ENCODE data around the gene LAGE3.

The LAGE3 gene

GRCh38 chrX:154484255-154485149, 5.4 kb upstream of the LAGE3 start:
- no peak overlapping the region for H4K8ac ChIP-seq (ENCODE audit: low read depth, low read length)
- H3K23ac ChIP-seq (ENCODE audit: low read depth, low read length, poor library complexity), result no peak overlapping the region
- H3K14ac ChIP-seq (ENCODE audit: low read length), result no peak overlapping the region
- no peak overlapping the region for H2AK5ac ChIP-seq (ENCODE audit: low read depth, low read length)
- H2BK120ac ChIP-seq (ENCODE audit: low read depth, low read length), result no peak overlapping the region
- peak overlapping the region; percentile 44 for H3K9ac ChIP-seq (ENCODE audit: low read depth, low read length, poor library complexity)
- H3K9me3 ChIP-seq (replicated peaks in 1 of 2; ENCODE audit: control insufficient read depth in 2 of 2, insufficient read depth in 1 of 2, low read depth in 1 of 2, low read length in 2 of 2), result no peaks in the 10 kb centered on the region
- no CpG with 5 or more reads among the region's 16 CpGs for WGBS, 2 donors (ENCODE audit: extremely low coverage in 2 of 2, insufficient read length in 2 of 2, insufficient replicate concordance in 1 of 2)
- no peak overlapping the region for H4K91ac ChIP-seq (ENCODE audit: low read depth, low read length, poor library complexity)
- DNase-seq (ENCODE audit: low spot score), result no peak
- no peak overlapping the region for H2BK15ac ChIP-seq (ENCODE audit: low read length)
- no peak overlapping the region for H2BK12ac ChIP-seq (ENCODE audit: low read length)
- H3K36me3 ChIP-seq (replicated peaks in 1 of 2; ENCODE audit: control insufficient read depth in 2 of 2, insufficient read depth in 2 of 2, low read length in 2 of 2), result peaks cover 3 to 8% of the 10 kb centered on the region in 2 donors
- H3K27ac ChIP-seq (replicated peaks; ENCODE audit: low read length), result no peak overlapping the region
- H3K4me1 ChIP-seq (ENCODE audit: control insufficient read depth in 2 of 2, insufficient read depth in 1 of 2, low read depth in 1 of 2, low read length in 2 of 2), result peaks cover 0 to under 1% of the 10 kb centered on the region in 2 donors
- no peak overlapping the region for H3K4me2 ChIP-seq (ENCODE audit: insufficient read depth, low read length, poor library complexity, severe bottlenecking)
- H3K18ac ChIP-seq (ENCODE audit: low read length), result no peak overlapping the region
- H3K27me3 ChIP-seq (ENCODE audit: control insufficient read depth in 3 of 3, insufficient read depth in 3 of 3, low read depth in 1 of 3, low read length in 3 of 3), result peaks cover 0 to 10% (median 0%) of the 10 kb centered on the region in 3 experiments
- H3K4me3 ChIP-seq (ENCODE audit: low read length in 2 of 2), result no peak overlapping the region
- H3K4ac ChIP-seq (ENCODE audit: low read length), result no peak overlapping the region
- H3K79me1 ChIP-seq (ENCODE audit: low read depth, low read length), result peaks cover 7% of the 10 kb centered on the region
- H2AFZ ChIP-seq (ENCODE audit: low read length), result no peak overlapping the region
- H2BK5ac ChIP-seq (ENCODE audit: low read length), result no peak overlapping the region

- H3K23ac ChIP-seq (ENCODE audit: low read depth, low read length, poor library complexity), result no peak overlapping the region
- no peak for DNase-seq (ENCODE audit: low spot score)
- H3K27ac ChIP-seq (replicated peaks; ENCODE audit: low read length), result no peak overlapping the region
- H3K79me1 ChIP-seq (ENCODE audit: low read depth, low read length), result peaks cover 8% of the 10 kb centered on the region
- WGBS, 2 donors (ENCODE audit: extremely low coverage in 2 of 2, insufficient read length in 2 of 2, insufficient replicate concordance in 1 of 2), result no CpG with 5 or more reads among the region's 7 CpGs
- H2BK12ac ChIP-seq (ENCODE audit: low read length), result no peak overlapping the region
- no peak overlapping the region for H3K4ac ChIP-seq (ENCODE audit: low read length)
- no peak overlapping the region for H3K4me2 ChIP-seq (ENCODE audit: insufficient read depth, low read length, poor library complexity, severe bottlenecking)
- H2BK15ac ChIP-seq (ENCODE audit: low read length), result no peak overlapping the region
- no peak overlapping the region for H2AK5ac ChIP-seq (ENCODE audit: low read depth, low read length)
- H2BK120ac ChIP-seq (ENCODE audit: low read depth, low read length), result no peak overlapping the region
- H3K4me1 ChIP-seq (ENCODE audit: control insufficient read depth in 2 of 2, insufficient read depth in 1 of 2, low read depth in 1 of 2, low read length in 2 of 2), result peaks cover 0 to under 1% of the 10 kb centered on the region in 2 donors
- no peak overlapping the region for H3K18ac ChIP-seq (ENCODE audit: low read length)
- no peak overlapping the region for H2BK5ac ChIP-seq (ENCODE audit: low read length)
- H3K27me3 ChIP-seq (ENCODE audit: control insufficient read depth in 3 of 3, insufficient read depth in 3 of 3, low read depth in 1 of 3, low read length in 3 of 3), result peaks cover 0 to 10% (median 0%) of the 10 kb centered on the region in 3 experiments
- peaks cover 3 to 8% of the 10 kb centered on the region in 2 donors for H3K36me3 ChIP-seq (replicated peaks in 1 of 2; ENCODE audit: control insufficient read depth in 2 of 2, insufficient read depth in 2 of 2, low read length in 2 of 2)
- no peak overlapping the region for H3K4me3 ChIP-seq (ENCODE audit: low read length in 2 of 2)
- H3K9ac ChIP-seq (ENCODE audit: low read depth, low read length, poor library complexity), result no peak overlapping the region
- H3K14ac ChIP-seq (ENCODE audit: low read length), result no peak overlapping the region
- H3K9me3 ChIP-seq (replicated peaks in 1 of 2; ENCODE audit: control insufficient read depth in 2 of 2, insufficient read depth in 1 of 2, low read depth in 1 of 2, low read length in 2 of 2), result no peaks in the 10 kb centered on the region
- no peak overlapping the region for H4K91ac ChIP-seq (ENCODE audit: low read depth, low read length, poor library complexity)
- H2AFZ ChIP-seq (ENCODE audit: low read length), result no peak overlapping the region
- no peak overlapping the region for H4K8ac ChIP-seq (ENCODE audit: low read depth, low read length)
Observed at GRCh38 chrX:154483325-154483724, 4.2 kb upstream of the LAGE3 start.

DNA sequence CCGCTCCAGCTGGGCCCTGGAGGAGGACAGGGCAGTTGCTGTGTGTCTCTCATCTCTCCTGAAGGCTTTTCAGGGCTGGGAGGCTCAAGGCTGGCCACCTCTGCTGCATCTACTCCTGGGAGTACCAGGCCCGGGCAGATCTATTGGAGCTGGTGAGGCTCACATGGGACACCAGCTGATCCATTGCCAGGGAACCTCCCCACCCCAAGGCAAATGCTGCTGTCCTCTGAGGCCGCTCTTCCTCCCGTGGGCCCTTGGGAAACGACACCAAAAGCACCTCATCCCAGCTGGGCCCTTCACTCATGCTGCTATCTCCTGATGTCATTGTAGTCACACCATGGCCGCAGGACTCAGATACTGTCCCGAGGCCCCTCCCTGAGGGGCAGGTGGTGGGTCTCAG, 3.7 kb upstream of the LAGE3 start:
- no peak for DNase-seq (ENCODE audit: low spot score)
- Histone ChIP-seq H2BK15ac (ENCODE audit: low read length) (no peak overlapping the region), H2AK5ac (ENCODE audit: low read depth, low read length) (no peak overlapping the region), H3K36me3 (replicated peaks in 1 of 2; ENCODE audit: control insufficient read depth in 2 of 2, insufficient read depth in 2 of 2, low read length in 2 of 2) (peaks cover 3 to 5% of the 10 kb centered on the region in 2 donors), H4K91ac (ENCODE audit: low read depth, low read length, poor library complexity) (no peak overlapping the region), H3K27me3 (ENCODE audit: control insufficient read depth in 3 of 3, insufficient read depth in 3 of 3, low read depth in 1 of 3, low read length in 3 of 3) (peaks cover 0 to 10% (median 0%) of the 10 kb centered on the region in 3 experiments), H3K4me1 (ENCODE audit: control insufficient read depth in 2 of 2, insufficient read depth in 1 of 2, low read depth in 1 of 2, low read length in 2 of 2) (peaks cover 2 to 5% of the 10 kb centered on the region in 2 donors), H3K4me3 (ENCODE audit: low read length in 2 of 2) (no peak overlapping the region), H3K9ac (ENCODE audit: low read depth, low read length, poor library complexity) (peak overlapping the region; percentile 70), H2BK5ac (ENCODE audit: low read length) (no peak overlapping the region), H3K4ac (ENCODE audit: low read length) (no peak overlapping the region), H3K27ac (replicated peaks; ENCODE audit: low read length) (no peak overlapping the region), H4K8ac (ENCODE audit: low read depth, low read length) (no peak overlapping the region), H2BK120ac (ENCODE audit: low read depth, low read length) (no peak overlapping the region), H3K9me3 (replicated peaks in 1 of 2; ENCODE audit: control insufficient read depth in 2 of 2, insufficient read depth in 1 of 2, low read depth in 1 of 2, low read length in 2 of 2) (no peaks in the 10 kb centered on the region), H3K14ac (ENCODE audit: low read length) (no peak overlapping the region), H2AFZ (ENCODE audit: low read length) (peak overlapping the region; percentile 77), H3K79me1 (ENCODE audit: low read depth, low read length) (peaks cover 9% of the 10 kb centered on the region), H3K4me2 (ENCODE audit: insufficient read depth, low read length, poor library complexity, severe bottlenecking) (no peak overlapping the region), H3K18ac (ENCODE audit: low read length) (no peak overlapping the region), H3K23ac (ENCODE audit: low read depth, low read length, poor library complexity) (no peak overlapping the region), H2BK12ac (ENCODE audit: low read length) (no peak overlapping the region)
- WGBS, 2 donors (ENCODE audit: extremely low coverage in 2 of 2, insufficient read length in 2 of 2, insufficient replicate concordance in 1 of 2), result no CpG with 5 or more reads among the region's 7 CpGs

DNA sequence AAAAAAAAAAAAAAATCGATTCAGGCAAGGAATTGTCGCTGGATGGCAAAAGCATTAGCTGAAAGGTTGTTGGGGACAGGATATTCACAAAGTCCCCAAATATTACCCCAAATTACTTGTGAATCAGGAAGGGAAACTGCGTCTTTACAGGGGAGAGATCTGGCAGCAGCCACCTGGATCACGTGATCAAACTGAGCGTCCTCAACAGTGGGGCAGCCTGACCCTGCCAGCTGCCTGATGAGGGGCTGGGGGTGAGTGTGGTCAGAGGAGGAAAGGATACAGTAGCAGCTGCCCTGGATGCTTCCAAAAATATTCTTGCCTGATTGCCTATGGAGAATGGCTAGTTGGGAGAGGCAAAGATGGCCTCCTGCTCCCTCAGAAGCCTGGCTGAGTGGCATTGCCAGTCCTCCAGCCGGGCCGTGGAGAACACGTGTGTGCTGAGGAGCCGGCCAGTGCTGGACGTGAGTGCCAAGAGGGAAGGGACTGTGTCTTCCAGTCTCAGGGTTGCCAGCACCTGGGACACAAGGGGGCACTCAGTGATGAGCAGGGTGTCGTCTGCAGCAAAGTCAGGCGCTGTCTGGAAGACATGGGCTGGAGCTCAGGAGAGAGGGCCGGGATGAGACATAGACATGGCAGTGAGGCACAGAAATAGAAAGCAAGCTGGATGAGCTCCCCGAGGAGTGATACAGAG, 3.0 kb upstream of the LAGE3 start:
- Histone ChIP-seq H3K4me3 (ENCODE audit: low read length in 2 of 2) (no peak overlapping the region), H3K18ac (ENCODE audit: low read length) (no peak overlapping the region), H3K4me2 (ENCODE audit: insufficient read depth, low read length, poor library complexity, severe bottlenecking) (no peak overlapping the region), H3K9me3 (replicated peaks in 1 of 2; ENCODE audit: control insufficient read depth in 2 of 2, insufficient read depth in 1 of 2, low read depth in 1 of 2, low read length in 2 of 2) (no peaks in the 10 kb centered on the region), H3K27me3 (ENCODE audit: control insufficient read depth in 3 of 3, insufficient read depth in 3 of 3, low read depth in 1 of 3, low read length in 3 of 3) (peaks cover 0 to 11% (median 0%) of the 10 kb centered on the region in 3 experiments), H3K9ac (ENCODE audit: low read depth, low read length, poor library complexity) (no peak overlapping the region), H2BK120ac (ENCODE audit: low read depth, low read length) (no peak overlapping the region), H3K4me1 (ENCODE audit: control insufficient read depth in 2 of 2, insufficient read depth in 1 of 2, low read depth in 1 of 2, low read length in 2 of 2) (peaks cover 2 to 6% of the 10 kb centered on the region in 2 donors), H3K36me3 (replicated peaks in 1 of 2; ENCODE audit: control insufficient read depth in 2 of 2, insufficient read depth in 2 of 2, low read length in 2 of 2) (peaks cover 0 to 3% of the 10 kb centered on the region in 2 donors), H4K91ac (ENCODE audit: low read depth, low read length, poor library complexity) (no peak overlapping the region), H2BK5ac (ENCODE audit: low read length) (no peak overlapping the region), H3K23ac (ENCODE audit: low read depth, low read length, poor library complexity) (no peak overlapping the region), H4K8ac (ENCODE audit: low read depth, low read length) (no peak overlapping the region), H3K79me1 (ENCODE audit: low read depth, low read length) (peaks cover 9% of the 10 kb centered on the region), H2BK15ac (ENCODE audit: low read length) (no peak overlapping the region), H3K4ac (ENCODE audit: low read length) (no peak overlapping the region), H2AFZ (ENCODE audit: low read length) (peak overlapping the region; percentile 77), H2AK5ac (ENCODE audit: low read depth, low read length) (no peak overlapping the region), H3K14ac (ENCODE audit: low read length) (no peak overlapping the region), H2BK12ac (ENCODE audit: low read length) (no peak overlapping the region), H3K27ac (replicated peaks; ENCODE audit: low read length) (no peak overlapping the region)
- no CpG with 5 or more reads among the region's 14 CpGs for WGBS, 2 donors (ENCODE audit: extremely low coverage in 2 of 2, insufficient read length in 2 of 2, insufficient replicate concordance in 1 of 2)
- no peak for DNase-seq (ENCODE audit: low spot score)
